H7 (cell line): ENCODE data around the gene FOXR1. TPM values are rescaled to one million over a fixed set of nuclear protein-coding genes. Genes with fewer than 3 reads are reported as not detected.

Source experiments
- DNase-seq: peaks from one replicate; pipeline ENCODE4 v3.0.0; 2012
- H3K27me3 ChIP-seq: 2 replicates; pipeline ENCODE4 v1.6.0; 2011; ENCODE audit warnings: mild to moderate bottlenecking, low read length; ENCODE audit not compliant: control insufficient read depth, insufficient read depth
- H3K36me3 ChIP-seq: replicated peaks from 2 replicates; pipeline ENCODE4 v1.5.1; 2011; ENCODE audit warnings: low read length; ENCODE audit not compliant: control insufficient read depth, insufficient read depth
- H3K4me3 ChIP-seq: 2 replicates; pipeline ENCODE4 v1.5.1; 2011; ENCODE audit warnings: low read depth, mild to moderate bottlenecking, control low read depth, low read length, moderate library complexity; ENCODE audit not compliant: insufficient read depth
- total RNA-seq: library from RNA; depleted of rRNA; stranded (reverse); fragments of >200 nt; shearing (Covaris generic); gene quantifications from 2 replicates; pipeline ENCODE4 v1.2.3, GENCODE V29; 2014; rRNA removed

Gene FOXR1, protein sequence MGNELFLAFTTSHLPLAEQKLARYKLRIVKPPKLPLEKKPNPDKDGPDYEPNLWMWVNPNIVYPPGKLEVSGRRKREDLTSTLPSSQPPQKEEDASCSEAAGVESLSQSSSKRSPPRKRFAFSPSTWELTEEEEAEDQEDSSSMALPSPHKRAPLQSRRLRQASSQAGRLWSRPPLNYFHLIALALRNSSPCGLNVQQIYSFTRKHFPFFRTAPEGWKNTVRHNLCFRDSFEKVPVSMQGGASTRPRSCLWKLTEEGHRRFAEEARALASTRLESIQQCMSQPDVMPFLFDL
- total RNA-seq, result not detected in 2 replicates

DNA sequence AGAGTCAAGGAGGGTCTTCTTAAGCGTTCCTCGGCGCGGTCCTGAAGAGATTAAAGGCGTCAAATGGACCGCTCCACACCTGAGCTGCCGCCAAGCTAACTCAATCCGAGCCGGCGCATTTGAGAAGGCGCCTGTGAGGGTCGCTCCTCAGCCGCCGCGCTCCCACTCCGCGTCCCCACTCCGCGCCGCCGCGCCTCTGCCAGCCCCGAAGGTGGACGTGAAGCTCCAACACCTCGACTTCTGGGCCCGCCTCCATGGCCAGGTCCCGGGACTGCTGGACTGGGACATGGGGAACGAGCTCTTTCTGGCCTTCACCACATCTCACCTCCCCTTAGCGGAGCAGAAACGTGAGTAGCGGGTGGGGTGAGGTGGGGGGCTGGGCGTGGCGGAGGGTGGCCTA is at the start of gene FOXR1:
TSS of gene FOXR1 (plus strand) at position 116 of the 400 bp plus-strand sequence. CDS start at position 287, 171 bp downstream.
- no peak within 1 kb of the TSS for H3K4me3 ChIP-seq
- H3K36me3 ChIP-seq, result no peaks in the 10 kb centered on the region
- H3K27me3 ChIP-seq, result no peaks in the 10 kb centered on the region
- peak; percentile 57 for DNase-seq

DNA sequence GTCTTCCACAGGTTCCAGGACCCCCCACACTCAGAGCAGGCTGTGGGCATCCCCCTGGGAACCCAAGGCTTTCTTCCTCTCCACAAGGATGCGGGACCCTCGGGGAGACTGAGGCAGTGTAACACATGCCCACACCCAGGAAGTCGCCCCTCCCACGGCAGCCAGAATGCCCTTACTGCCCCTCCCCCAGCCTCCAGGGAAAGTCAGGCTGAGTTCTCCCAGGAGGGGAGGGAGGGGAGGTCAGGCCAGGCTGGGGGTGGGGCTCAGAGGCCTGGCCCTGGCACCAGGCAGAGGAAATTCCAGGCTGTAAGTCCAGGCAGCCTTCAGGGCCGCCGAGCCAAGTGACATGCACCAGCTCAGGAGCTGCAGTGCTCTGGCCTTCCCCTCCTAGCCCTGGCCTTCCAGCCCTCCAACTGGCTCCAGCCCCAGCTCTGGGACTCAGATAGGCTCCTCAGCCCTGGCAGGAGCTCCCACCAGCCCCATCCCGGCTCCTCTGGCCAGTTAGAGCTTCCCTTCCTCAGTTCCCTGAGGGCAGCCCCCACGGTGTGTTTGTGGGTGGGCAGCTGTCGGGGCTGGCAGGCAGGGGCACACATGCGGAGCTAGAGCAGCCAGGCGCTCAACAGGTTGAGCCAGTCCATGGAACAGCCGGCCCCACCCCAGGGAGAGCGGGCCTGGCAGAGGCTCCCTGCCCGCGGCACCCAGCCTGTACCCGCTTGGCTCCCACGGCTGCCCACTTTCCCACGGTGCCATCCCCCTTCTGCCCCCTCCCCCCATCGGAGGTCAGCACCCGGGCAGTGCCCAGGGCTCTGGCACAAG is 49.4 kb upstream of the FOXR1 start:
- Histone ChIP-seq H3K36me3 (no peaks in the 10 kb centered on the region), H3K27me3 (no peaks in the 10 kb centered on the region; the same call in 1 of the 2 replicates), H3K4me3 (peak overlapping the region; percentile 15)
- DNase-seq, result peak; percentile 92

DNA sequence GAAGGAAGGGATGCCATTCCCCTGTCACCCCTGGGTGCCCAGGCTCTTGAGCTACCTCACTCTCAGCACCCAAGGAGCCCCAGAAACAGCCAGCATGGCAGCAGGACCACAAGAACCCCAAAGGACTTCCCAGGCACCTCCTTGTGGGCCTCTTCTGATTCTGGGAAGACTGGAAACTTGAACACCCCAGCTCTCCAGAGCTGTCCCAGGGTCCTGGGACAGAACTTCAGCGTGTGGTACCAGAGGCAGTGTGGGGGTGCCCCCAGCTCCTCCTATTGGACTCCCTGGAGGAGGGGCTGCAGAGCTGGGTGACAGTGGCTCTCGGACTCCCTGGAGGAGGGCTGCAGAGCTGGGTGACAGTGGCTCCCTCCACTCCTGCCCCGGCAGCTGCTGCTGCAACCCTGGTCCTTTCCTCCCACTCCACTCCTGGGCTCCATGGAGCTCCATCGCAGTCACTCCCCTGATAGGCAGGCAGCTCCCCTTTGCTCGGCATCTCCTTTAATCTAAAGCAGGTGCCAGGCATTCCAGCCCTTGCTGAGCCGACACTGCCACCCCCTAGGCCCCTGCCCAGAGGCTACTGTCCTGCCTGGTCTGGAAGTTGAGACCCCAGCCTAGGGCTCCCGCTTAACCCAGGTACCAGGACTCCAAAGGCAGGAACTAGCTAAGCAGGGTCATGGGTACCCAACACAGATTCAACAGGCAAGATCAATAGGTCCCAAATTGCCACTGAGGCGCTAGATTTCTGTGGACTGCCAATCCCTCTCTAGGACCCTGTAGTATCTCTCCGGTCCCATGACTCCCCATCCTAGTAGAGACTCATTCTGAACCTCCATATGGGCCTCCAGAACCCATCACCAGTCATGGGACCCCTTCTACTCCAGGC is 48.6 kb upstream of the FOXR1 start:
- H3K4me3 ChIP-seq, result no peak overlapping the region
- H3K27me3 ChIP-seq, result no peaks in the 10 kb centered on the region; the same call in 1 of the 2 replicates
- H3K36me3 ChIP-seq, result no peaks in the 10 kb centered on the region
- DNase-seq, result peak; percentile 32

DNA sequence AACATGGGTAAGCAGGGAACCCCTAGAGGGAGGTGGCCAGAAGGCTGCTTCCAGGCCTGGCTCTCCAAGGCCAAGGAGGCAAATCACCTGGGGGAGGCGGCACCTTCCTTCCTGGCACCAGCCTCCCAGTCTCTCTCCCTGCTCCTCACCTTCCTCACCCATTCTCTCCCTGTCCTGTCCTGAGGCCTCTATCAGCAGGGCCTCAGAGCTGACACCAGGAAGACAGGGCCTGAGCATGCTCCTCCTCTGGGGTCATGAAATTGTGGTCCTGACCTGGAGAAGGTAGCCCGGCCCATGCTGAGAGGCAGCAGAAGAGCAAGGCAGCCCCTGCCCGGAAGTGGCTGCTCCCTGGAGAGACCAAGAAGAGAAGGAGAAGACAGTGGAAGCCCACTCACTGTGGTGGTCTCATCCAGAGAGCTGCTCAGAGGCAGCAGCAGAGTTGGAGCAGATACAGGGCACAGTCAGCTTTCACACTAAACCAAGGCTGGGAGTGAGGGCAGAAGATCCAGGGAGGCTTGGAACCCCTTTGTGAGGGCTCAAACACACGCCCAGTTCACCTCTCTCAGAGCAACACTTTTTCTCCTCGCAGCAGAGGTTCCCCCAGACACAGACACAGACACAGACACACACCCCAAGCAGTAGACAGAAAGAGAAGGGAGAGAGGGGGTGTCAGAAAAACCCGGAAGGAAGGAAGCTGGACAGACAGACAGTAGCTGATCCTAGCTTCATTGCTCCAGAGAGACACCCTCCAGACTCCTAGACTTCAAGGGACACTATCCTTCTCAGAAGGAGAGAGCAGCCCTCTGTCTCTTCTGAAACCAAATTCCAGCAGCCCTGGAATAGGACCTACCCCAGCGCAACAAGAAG is 47.6 kb upstream of the FOXR1 start:
- Histone ChIP-seq H3K27me3 (no peaks in the 10 kb centered on the region; the same call in 1 of the 2 replicates), H3K36me3 (no peaks in the 10 kb centered on the region), H3K4me3 (peak overlapping the region; percentile 83)
- DNase-seq, result peak; percentile 23

DNA sequence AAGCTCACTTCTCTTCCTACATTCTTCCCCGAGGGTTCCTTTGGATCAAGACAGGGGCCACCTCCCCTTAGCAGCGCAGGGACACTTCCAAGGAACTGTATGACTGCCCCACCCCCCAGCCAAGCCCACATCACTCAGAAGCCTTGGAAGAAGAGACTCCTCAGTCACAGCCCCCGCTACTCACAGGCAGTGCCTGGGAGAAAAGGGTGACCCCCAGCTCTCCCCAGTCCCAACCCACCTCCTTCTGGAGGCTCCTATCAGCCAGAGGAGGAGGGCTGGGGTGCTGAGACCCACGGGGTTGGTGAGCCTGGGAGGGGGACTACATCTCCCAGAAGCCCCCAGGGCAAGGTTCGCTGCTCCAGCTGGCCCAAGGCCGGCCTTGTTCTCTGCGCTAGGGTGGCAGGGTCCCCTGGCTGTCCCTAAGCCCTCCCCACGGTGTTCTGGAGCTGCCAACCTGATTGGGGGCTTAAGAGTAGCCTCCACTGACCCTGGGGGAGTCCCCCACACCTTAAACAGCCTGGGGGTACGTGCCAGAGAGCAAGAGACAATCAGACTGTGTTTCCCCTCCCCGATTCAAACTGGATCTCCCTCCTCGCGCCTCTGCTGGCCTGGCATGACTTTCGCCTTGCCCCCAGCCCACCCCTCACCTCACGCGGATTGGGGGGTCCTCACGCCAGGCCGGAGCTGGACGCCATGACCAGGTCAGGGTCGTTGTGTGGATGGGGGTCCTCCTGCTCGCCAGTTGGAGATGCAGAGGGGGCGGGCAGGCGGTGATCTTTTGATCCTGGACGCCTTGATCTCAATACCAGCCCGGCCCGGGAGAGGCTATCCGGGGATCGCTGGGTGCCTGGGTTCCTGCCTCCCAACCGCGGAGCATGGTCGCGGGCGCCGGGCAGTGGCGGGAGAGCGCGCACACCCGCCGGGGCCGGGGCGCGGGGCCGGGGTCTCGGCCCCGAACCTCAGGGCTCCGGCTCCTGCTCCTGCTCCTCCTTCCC is 46.7 kb upstream of the FOXR1 start:
- Histone ChIP-seq H3K36me3 (no peaks in the 10 kb centered on the region), H3K4me3 (peak overlapping the region; percentile 83), H3K27me3 (no peaks in the 10 kb centered on the region; the same call in 1 of the 2 replicates)
- DNase-seq, result peak; percentile 92

DNA sequence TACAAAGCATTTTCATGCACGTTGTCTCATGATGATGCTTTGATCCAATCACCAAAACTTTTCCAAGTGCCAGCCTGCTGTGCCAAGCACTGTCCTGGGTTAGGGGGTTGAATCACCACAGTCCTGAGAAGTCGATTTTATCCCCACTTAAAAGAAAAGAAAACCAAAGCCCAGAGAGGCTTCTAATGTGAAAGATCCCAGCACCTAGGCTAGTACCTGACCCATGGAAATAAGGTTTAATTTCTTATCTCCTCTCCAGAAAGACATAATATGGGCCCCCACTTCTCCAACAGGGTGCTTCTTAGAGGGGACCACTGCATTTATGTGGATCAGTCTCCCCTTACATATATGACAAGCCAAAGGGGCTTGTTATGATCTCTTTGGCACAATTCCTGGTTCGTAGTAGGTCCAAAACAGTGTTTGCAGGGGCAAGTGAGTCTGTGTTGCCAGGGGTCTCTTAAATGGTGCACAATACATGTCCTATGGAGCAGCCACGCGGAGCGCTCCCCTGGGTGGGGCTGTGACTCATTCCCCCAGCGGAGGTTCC is 43.9 kb upstream of the FOXR1 start:
- peak overlapping the region; percentile 83 for H3K4me3 ChIP-seq
- peak; percentile 6 for DNase-seq
- no peaks in the 10 kb centered on the region; the same call in 1 of the 2 replicates for H3K27me3 ChIP-seq
- no peaks in the 10 kb centered on the region for H3K36me3 ChIP-seq

DNA sequence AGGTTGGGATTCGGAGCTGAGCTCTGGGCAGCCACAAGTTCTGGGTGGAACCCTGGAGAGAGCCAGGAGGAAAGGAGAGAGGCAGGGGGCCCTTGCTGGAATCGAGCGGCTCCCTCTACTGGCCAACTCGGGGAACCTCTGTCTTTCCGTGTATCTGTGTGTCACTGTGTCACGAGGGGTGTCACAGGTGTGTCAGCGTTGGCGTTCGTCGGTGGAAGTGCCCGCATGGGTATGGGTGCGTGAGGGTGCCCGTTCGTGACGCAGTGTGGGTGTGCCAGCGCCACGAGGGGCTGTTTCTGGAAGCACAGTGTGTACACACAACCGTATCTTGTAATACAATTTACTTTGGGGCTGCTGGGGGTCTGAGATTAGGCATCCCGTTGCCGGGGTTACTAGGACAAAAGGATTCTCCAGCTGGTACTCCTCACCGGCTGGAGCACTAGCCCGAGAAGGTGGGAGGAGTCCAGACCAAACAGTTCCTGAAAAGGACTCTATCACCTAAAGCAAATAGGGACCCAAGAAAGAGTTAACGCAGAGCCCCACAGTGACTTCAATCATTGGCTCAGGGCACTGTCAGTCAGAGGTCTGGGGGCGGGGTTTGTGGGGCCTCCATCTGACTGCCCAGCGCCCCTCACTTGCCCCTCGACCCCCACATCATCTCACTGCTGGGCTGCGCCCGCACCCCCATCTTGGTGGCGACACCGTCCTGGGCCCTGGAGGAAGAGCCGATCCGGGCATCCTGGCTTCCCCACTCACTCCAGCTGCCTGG is 43.3 kb upstream of the FOXR1 start:
- Histone ChIP-seq H3K27me3 (no peaks in the 10 kb centered on the region; the same call in 1 of the 2 replicates), H3K36me3 (no peaks in the 10 kb centered on the region), H3K4me3 (peak overlapping the region; percentile 83)
- DNase-seq, result peak; percentile 97

DNA sequence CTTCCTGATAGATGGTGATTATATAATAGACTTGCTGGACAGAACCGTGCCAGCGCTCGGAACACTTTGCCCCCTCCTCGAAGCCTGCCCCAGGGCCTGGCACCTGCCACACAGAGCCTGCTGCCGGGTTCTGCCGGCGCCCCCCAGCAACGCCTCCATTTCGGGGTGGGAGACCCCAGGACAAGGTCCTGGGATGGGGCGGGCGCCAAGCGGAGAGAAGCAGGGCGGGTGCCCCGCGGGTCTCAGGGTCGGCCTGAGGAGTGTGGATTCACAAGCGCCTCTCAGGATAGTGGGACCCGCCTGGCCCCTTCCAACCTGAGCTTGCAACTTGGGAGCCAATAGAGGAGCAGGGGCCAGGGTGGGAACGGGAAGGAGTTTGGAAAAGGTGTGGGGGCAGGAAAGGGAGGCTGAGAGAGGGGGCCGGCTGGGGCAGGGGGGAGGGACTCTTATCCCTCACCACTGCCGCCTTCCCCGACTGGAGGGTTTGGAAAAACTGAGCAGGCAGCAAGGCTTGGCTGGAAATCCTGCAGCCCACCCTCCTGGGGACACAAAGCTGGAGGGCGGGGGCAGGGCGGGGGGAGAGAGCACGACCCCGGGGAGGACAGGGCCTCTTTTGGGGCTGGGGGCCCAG is 42.6 kb upstream of the FOXR1 start:
- Histone ChIP-seq H3K36me3 (no peaks in the 10 kb centered on the region), H3K27me3 (no peaks in the 10 kb centered on the region; the same call in 1 of the 2 replicates), H3K4me3 (peak overlapping the region; percentile 83)
- DNase-seq, result peak; percentile 92

DNA sequence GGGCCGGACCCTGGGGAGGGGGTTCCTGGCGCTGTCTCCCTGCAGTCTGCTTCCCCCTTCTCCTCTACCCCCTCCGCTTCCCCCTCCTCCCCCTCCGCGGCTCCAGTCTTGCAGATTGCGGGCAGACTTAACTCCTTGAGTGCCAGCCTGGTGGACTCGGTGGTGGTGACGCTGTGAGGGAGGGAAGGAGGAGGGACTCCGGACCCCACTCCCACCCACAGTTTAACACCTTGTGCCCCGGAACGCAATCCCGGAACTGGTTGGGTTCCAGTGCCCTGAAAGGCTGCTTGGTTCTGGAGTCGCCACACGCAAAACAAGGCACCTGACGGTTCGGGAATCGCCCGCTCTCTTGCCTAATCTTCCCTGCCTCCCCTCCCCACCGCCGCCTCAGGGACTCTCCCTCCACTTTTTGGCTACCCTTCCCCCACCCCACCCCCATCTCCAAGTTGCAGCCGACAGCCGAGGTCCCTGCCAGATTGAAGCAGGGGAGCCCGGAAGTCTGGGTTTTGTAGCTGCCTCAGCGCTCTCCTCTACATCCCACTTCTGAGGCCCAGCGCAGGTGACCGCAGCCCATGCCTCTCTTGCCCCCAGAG is 42.0 kb upstream of the FOXR1 start:
- DNase-seq, result peak; percentile 92
- H3K4me3 ChIP-seq, result peak overlapping the region; percentile 83
- H3K36me3 ChIP-seq, result no peaks in the 10 kb centered on the region
- no peaks in the 10 kb centered on the region; the same call in 1 of the 2 replicates for H3K27me3 ChIP-seq

DNA sequence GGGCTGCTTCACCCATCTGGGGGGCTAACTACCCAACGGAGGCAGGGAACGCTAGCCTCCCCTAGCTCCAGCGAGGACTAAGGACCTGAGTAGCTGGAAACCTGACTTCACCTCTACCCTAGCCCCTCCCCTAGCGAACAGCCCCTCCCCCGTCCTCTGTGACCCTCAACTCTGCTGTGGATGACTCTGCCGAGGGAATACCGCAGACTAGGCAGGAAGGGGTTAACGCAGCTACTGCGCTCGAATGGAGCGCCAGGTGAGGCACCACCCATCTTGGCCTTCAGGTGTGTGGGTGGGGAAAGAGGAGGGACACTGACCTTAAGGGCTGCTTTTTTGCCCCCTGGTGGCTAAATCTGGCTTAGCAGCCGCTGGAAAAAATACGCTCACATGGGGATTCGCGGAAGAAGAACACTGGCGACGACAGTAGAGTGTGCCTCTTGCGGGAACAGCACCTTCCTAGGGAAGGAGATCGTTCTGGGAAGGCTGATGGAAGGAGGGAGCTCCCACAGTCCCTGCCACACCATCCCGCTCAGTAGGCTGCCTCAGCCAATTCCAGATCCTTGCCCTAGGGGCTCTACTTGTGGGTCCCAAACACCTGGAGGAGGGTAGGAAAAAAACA is 41.4 kb upstream of the FOXR1 start:
- Histone ChIP-seq H3K27me3 (no peaks in the 10 kb centered on the region; the same call in 1 of the 2 replicates), H3K36me3 (no peaks in the 10 kb centered on the region), H3K4me3 (peak overlapping the region; percentile 83)
- peak; percentile 95 for DNase-seq

DNA sequence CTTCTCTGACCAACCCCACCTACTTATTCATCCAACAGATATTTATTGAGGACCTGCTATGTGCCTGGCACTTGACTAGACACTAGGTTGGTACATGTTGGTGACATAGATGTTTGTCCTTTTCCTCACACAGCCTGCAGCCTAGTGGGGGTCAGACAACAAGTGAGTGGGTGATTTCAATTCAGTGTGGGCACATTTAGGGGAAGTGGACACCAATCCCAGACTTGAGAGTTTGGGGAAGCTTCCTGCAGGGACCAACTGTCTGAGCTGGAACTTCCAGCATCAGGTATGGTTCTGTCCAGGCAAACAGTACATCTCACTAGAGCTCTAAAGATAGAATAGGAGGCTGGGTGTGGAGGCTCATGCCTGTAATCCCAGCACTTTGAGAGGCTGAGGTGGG is 40.0 kb upstream of the FOXR1 start:
- no peaks in the 10 kb centered on the region for H3K36me3 ChIP-seq
- H3K4me3 ChIP-seq, result no peak overlapping the region
- no peak for DNase-seq
- no peaks in the 10 kb centered on the region; the same call in 1 of the 2 replicates for H3K27me3 ChIP-seq
